T-cell (primary cell): ENCODE measurements around the gene ISLR. TPM values are rescaled to one million over a fixed set of nuclear protein-coding genes. Genes with fewer than 3 reads are reported as not detected.

Experiments used
- ATAC-seq, 4 experiments: fragments of 200-7000 bp in 3 of 4; fragments of 150-1000 bp in 1 of 4; cut with Tn5 transposase; replicated peaks in 1 of 4; 1 replicate in 3 of 4; 2 replicates in 1 of 4; pipeline ENCODE4 v1.10.0; 2021; ENCODE audit warnings: moderate library complexity in 3 of 4, mild to moderate bottlenecking in 2 of 4, moderate number of reproducible peaks in 1 of 4
- CTCF ChIA-PET, 2 donors: fragments of 300-600 bp; sonication (Branson Sonifier 250); formaldehyde crosslinking; loops; one replicate each; lab custom pipeline; 2022; ENCODE audit warnings: antibody characterized with exemption in 2 of 2; lab: Charles Lee
- POLR2A ChIA-PET, 2 donors: fragments of 300-600 bp; sonication (Branson Sonifier 250); formaldehyde crosslinking; loops; one replicate each; lab custom pipeline; 2022; ENCODE audit warnings: antibody characterized with exemption in 2 of 2; lab: Charles Lee
- DNase-seq, 35 experiments: peaks; one replicate each; pipeline versions ENCODE4 v3.0.0 to v3.0.0-alpha.2; 2013 to 2023
- H3K27ac ChIP-seq: one replicate; pipeline ENCODE4 v1.5.1; 2013; ENCODE audit warnings: low read length
- H3K27me3 ChIP-seq, 2 experiments: replicated peaks in 1 of 2; 1 replicate in 1 of 2; 2 replicates in 1 of 2; pipeline versions ENCODE4 v1.6.1 to v1.7.0; 2013; ENCODE audit warnings: low read length in 1 of 2, mixed read lengths in 1 of 2; ENCODE audit not compliant: control insufficient read depth in 2 of 2, insufficient read depth in 2 of 2; ENCODE audit errors: extremely low read depth in 1 of 2
- H3K36me3 ChIP-seq, 2 donors: 1 replicate in 1 of 2; 2 replicates in 1 of 2; pipeline versions ENCODE4 v1.6.1 to v1.7.0; 2013; ENCODE audit warnings: low read length in 1 of 2; ENCODE audit not compliant: control insufficient read depth in 2 of 2, insufficient read depth in 1 of 2; ENCODE audit errors: extremely low read depth in 1 of 2
- H3K4me1 ChIP-seq, 2 experiments: 1 replicate in 1 of 2; 2 replicates in 1 of 2; pipeline versions ENCODE4 v1.6.1 to v1.7.0; 2013; ENCODE audit warnings: low read length in 2 of 2, mixed read lengths in 1 of 2; ENCODE audit not compliant: insufficient read depth in 2 of 2, control insufficient read depth in 1 of 2; ENCODE audit errors: extremely low read depth in 1 of 2
- H3K4me3 ChIP-seq, 2 donors: 1 replicate in 1 of 2; 2 replicates in 1 of 2; pipeline versions ENCODE4 v1.5.1 to v1.7.0; 2013; ENCODE audit warnings: mild to moderate bottlenecking in 2 of 2, low read length in 1 of 2, moderate library complexity in 1 of 2; ENCODE audit not compliant: control insufficient read depth in 1 of 2; ENCODE audit errors: extremely low read depth in 1 of 2
- H3K9me3 ChIP-seq: 2 replicates; pipeline ENCODE4 v1.7.0; 2013
- H3K27ac Mint-ChIP-seq, 2 donors: one replicate each; pipeline ENCODE4 v1.8.0; 2020 to 2021; ENCODE audit warnings: mild to moderate bottlenecking in 2 of 2, mixed read lengths in 2 of 2
- H3K27me3 Mint-ChIP-seq, 2 donors: one replicate each; pipeline ENCODE4 v1.8.0; 2021 to 2022; ENCODE audit warnings: mixed read lengths in 2 of 2
- H3K36me3 Mint-ChIP-seq: one replicate; pipeline ENCODE4 v1.8.0; 2021; ENCODE audit warnings: mixed read lengths
- H3K4me1 Mint-ChIP-seq, 3 donors: one replicate each; pipeline ENCODE4 v1.8.0; 2020 to 2022; ENCODE audit warnings: mixed read lengths in 3 of 3, mild to moderate bottlenecking in 1 of 3
- H3K4me3 Mint-ChIP-seq, 3 donors: one replicate each; pipeline ENCODE4 v1.8.0; 2020 to 2022; ENCODE audit warnings: mild to moderate bottlenecking in 3 of 3, mixed read lengths in 3 of 3, moderate library complexity in 3 of 3
- H3K9me3 Mint-ChIP-seq, 3 donors: one replicate each; pipeline ENCODE4 v1.8.0; 2020 to 2022; ENCODE audit warnings: mixed read lengths in 3 of 3
- WGBS: methylation state at CpG from one replicate; pipeline ENCODE4 v1.1.5; 2013; ENCODE audit warnings: missing lambda C conversion rate; ENCODE audit not compliant: insufficient coverage; 5-methylcytosine and 5-hydroxymethylcytosine counted together
- total RNA-seq, 35 experiments: library from RNA in 6 of 35; stranded (reverse) in 6 of 35; fragments of 120-200 nt in 1 of 35; gene quantifications; one replicate each; pipeline versions ENCODE4 v1.2.1 to v1.2.4 and lab custom pipeline; 2013 to 2026

ISLR gene
- total RNA-seq, 5 donors from 2014 or later (not counting 1 experiment from before 2014, with no cell fraction given), result 0.12 TPM; not detected in 4

- Mint-ChIP-seq H3K27ac (no peak overlapping the region), H3K36me3 (no peaks in the 10 kb centered on the region), H3K4me1 (peaks cover 0 to 2% (median 0%) of the 10 kb centered on the region in 3 donors), H3K27me3 (peaks cover 15 to 25% of the 10 kb centered on the region in 2 donors), H3K9me3 (no peaks in the 10 kb centered on the region), H3K4me3 (no peak overlapping the region)
- ATAC-seq (no peak), DNase-seq (no peak)
- no peak overlapping the region for H3K27ac ChIP-seq
- 74% methylated on average over 2 of the region's 10 CpGs for WGBS
- H3K9me3 ChIP-seq, result no peaks in the 10 kb centered on the region
- CTCF ChIA-PET, result no interaction called here
- H3K36me3 ChIP-seq, result no peaks in the 10 kb centered on the region
- POLR2A ChIA-PET, result no interaction called here
- H3K4me1 ChIP-seq, result peaks cover 0 to 12% of the 10 kb centered on the region in 2 experiments
- peaks cover 0 to 60% of the 10 kb centered on the region in 2 experiments for H3K27me3 ChIP-seq
- peak overlapping the region in 1 of 2 donors; percentile 18 for H3K4me3 ChIP-seq
These were observed 30.5 kb downstream of the ISLR start for GRCh38 chr15:74203914-74204431.

DNA sequence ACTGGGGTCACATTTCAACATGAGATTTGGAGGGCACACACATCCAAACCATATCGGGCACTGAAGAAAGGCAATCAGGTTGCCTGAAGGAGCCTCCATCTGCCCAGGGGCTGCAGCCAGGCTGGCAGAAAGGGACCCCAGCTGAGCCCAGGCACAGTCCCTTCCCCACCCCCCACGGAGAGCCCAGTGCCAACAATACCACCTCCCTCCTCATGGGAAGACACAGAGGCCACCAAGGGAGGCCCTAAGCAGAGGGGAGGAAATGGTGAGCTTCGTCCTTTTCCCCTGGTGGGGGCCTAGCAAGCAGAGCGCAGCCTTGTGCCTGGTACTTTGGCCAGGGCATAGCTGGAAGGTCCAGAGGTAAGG lies 32.1 kb downstream of the ISLR start:
- no peaks in the 10 kb centered on the region for H3K36me3 Mint-ChIP-seq
- Histone ChIP-seq H3K27ac (no peak overlapping the region), H3K27me3 (peaks cover 0 to 65% of the 10 kb centered on the region in 2 experiments), H3K9me3 (no peaks in the 10 kb centered on the region), H3K4me3 (no peak overlapping the region), H3K36me3 (no peaks in the 10 kb centered on the region), H3K4me1 (peaks cover 0 to 12% of the 10 kb centered on the region in 2 experiments)
- H3K27ac Mint-ChIP-seq, result no peak overlapping the region
- peaks cover 0 to 2% (median 0%) of the 10 kb centered on the region in 3 donors for H3K4me1 Mint-ChIP-seq
- CTCF ChIA-PET, result no interaction called here
- no peaks in the 10 kb centered on the region for H3K9me3 Mint-ChIP-seq
- 89% methylated on average over 3 of the region's 4 CpGs for WGBS
- no peak overlapping the region for H3K4me3 Mint-ChIP-seq
- ATAC-seq (no peak), DNase-seq (no peak)
- POLR2A ChIA-PET, result no interaction called here
- H3K27me3 Mint-ChIP-seq, result peaks cover 15 to 28% of the 10 kb centered on the region in 2 donors

DNA sequence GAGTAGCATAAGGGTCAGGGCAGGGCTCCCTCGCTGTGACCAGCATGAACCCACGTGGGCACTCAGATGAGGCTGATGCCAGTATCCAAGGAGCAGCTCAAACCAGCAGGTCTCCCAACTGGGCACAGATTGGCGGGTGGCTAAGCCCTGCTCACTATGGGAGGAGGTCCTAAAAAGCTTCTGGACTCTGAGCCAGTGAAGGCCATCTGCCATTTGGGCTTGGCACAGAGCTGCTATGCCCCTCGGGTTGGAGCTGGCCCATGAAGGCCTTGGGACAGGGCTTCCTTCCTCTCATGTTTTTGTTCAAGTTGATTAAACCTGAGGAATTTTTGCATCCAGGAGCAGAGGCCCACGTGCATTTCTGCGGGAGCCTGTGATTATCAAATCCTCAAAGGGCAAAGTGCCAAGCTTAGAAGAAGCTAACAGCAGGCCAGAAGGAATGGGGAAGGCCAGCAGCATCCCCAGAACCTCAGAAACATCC lies 33.3 kb downstream of the ISLR start:
- no peaks in the 10 kb centered on the region for H3K36me3 Mint-ChIP-seq
- peaks cover 0 to 2% (median 0%) of the 10 kb centered on the region in 3 donors for H3K4me1 Mint-ChIP-seq
- no peak overlapping the region for H3K4me3 Mint-ChIP-seq
- H3K36me3 ChIP-seq, result no peaks in the 10 kb centered on the region
- 62% methylated on average over 5 of the region's 6 CpGs for WGBS
- no peak overlapping the region for H3K27ac ChIP-seq
- H3K27me3 Mint-ChIP-seq, result peaks cover 11 to 24% of the 10 kb centered on the region in 2 donors
- ChIA-PET CTCF (no interaction called here), POLR2A (no interaction called here)
- no peak for DNase-seq
- H3K9me3 Mint-ChIP-seq, result no peaks in the 10 kb centered on the region
- H3K27ac Mint-ChIP-seq, result no peak overlapping the region
- H3K9me3 ChIP-seq, result no peaks in the 10 kb centered on the region
- H3K27me3 ChIP-seq, result peaks cover 0 to 60% of the 10 kb centered on the region in 2 experiments
- ATAC-seq, result no peak
- H3K4me3 ChIP-seq, result no peak overlapping the region
- H3K4me1 ChIP-seq, result peaks cover 0 to 12% of the 10 kb centered on the region in 2 experiments

DNA sequence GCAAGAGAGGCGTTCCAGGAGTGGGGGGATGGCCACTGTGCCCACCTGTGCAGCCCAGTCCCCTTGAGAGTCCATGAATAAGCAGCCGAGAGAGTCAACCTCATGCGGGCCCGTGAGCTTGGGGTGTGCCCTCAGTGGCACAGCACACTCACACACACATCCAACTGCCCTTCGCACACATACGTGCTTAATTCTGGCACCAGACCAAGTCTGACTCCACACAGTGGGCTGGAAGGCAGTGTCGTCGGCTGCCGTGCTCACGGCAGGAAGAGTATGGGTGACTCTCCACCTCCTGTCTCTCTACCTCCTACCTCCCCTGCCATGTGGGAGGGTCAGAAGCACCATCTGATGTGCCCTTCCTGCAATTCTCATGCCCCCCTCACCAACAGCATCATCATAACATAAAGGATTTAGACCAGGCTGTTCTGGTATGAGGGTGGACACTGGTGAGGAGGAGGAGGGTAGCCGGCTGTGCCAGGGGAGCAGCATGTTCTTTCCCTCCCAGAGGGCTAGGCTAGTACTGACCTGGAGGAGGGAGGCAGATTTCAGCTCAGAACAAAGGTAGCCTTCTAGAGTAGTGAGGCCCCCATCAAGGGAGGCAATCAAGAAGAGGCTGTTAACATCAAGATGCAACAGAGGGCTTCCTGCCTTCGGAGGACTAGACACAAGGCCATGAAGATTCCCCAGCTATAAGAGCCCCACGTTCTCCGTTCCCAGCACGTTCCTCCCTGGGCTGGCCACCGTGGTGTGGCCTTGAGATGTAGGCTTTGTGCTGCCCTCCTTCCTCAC lies 34.3 kb downstream of the ISLR start:
- Histone ChIP-seq H3K27me3 (peaks cover 0 to 50% of the 10 kb centered on the region in 2 experiments), H3K4me1 (peaks cover 0 to 10% of the 10 kb centered on the region in 2 experiments), H3K9me3 (no peaks in the 10 kb centered on the region), H3K27ac (no peak overlapping the region), H3K36me3 (no peaks in the 10 kb centered on the region), H3K4me3 (no peak overlapping the region)
- H3K36me3 Mint-ChIP-seq, result no peaks in the 10 kb centered on the region
- ATAC-seq (no peak), DNase-seq (no peak)
- CTCF ChIA-PET, result interaction anchor here in 1 of 2 donors (0.6 kb wide), 1 partner anchor 1340 kb away, joined by 4 read pairs; no protein-coding TSS in a partner anchor
- H3K27ac Mint-ChIP-seq, result no peak overlapping the region
- POLR2A ChIA-PET, result no interaction called here
- peaks cover 0 to 2% (median 0%) of the 10 kb centered on the region in 3 donors for H3K4me1 Mint-ChIP-seq
- H3K9me3 Mint-ChIP-seq, result no peaks in the 10 kb centered on the region
- H3K4me3 Mint-ChIP-seq, result no peak overlapping the region
- peaks cover 11 to 26% of the 10 kb centered on the region in 2 donors for H3K27me3 Mint-ChIP-seq
- WGBS, result 84% methylated on average over 10 of the region's 16 CpGs

DNA sequence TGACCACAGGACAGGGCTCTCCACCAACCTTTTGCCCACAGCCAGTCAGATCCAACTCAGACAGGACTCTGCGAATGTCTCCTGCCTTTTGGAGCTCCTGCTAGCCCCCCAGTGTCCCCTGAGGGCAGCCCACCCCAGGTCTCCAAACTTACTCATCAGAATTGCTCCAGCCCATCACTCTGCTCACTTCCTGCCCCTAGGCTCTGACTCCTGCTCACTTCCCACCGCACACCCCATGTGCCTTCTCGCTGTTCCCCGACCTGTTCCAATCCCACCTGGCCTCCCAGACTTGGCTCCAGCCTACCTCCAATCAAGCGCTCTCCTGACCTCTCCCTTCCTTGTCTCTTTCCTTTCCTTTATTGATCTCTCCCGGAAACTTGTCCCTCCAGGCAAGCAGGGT lies 35.0 kb downstream of the ISLR start:
- DNase-seq (no peak), ATAC-seq (no peak)
- H3K9me3 ChIP-seq, result no peaks in the 10 kb centered on the region
- H3K4me3 ChIP-seq, result no peak overlapping the region
- ChIA-PET CTCF (interaction anchor here in 1 of 2 donors (0.6 kb wide), 1 partner anchor 1340 kb away, joined by 4 read pairs; no protein-coding TSS in a partner anchor), POLR2A (no interaction called here)
- Mint-ChIP-seq H3K4me3 (no peak overlapping the region), H3K27ac (no peak overlapping the region), H3K9me3 (no peaks in the 10 kb centered on the region), H3K27me3 (peaks cover 11 to 26% of the 10 kb centered on the region in 2 donors), H3K36me3 (no peaks in the 10 kb centered on the region), H3K4me1 (no peaks in the 10 kb centered on the region)
- no peak overlapping the region for H3K27ac ChIP-seq
- H3K4me1 ChIP-seq, result peaks cover 0 to 9% of the 10 kb centered on the region in 2 experiments
- H3K36me3 ChIP-seq, result no peaks in the 10 kb centered on the region
- WGBS, result 50% methylated on average over 1 of the region's 6 CpGs
- H3K27me3 ChIP-seq, result peaks cover 0 to 46% of the 10 kb centered on the region in 2 experiments

DNA sequence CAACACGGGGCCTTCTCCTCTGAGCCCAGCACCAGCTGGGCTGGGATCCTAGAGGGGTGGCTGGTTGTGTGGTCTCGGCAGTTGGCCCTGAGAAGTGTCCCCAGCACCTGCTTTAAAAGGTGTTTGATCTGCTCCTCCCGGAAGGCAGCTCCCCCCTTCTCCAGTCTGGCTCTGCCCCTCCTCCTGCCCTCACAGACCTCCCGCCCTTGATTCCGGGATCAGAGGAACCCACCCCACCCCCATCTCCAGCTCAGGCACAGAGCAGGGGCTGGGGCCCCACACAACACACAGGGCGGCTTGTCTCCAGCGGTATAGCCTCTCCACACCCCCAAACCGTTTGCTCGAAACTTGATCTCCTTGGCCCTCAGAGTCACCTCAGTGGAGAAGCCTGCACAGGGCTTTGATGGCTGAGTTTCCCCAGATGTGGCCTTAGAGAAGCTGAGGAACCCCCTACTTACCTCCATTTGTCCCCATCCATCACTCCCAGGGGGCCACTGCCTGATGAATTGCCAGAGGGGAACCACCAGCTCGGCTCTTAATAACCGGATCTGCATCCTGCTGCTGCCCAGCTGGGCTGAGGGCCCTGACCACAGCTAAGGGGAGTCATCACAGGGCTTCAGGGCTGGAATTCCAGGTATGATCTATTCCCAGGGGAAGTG lies 35.5 kb downstream of the ISLR start:
- H3K27me3 Mint-ChIP-seq, result peaks cover 11 to 26% of the 10 kb centered on the region in 2 donors
- no peaks in the 10 kb centered on the region for H3K4me1 Mint-ChIP-seq
- no peaks in the 10 kb centered on the region for H3K36me3 Mint-ChIP-seq
- H3K9me3 Mint-ChIP-seq, result no peaks in the 10 kb centered on the region
- H3K4me3 Mint-ChIP-seq, result no peak overlapping the region
- H3K27me3 ChIP-seq, result peaks cover 0 to 46% of the 10 kb centered on the region in 2 experiments
- H3K27ac Mint-ChIP-seq, result no peak overlapping the region
- H3K4me3 ChIP-seq, result no peak overlapping the region
- DNase-seq (no peak), ATAC-seq (no peak)
- H3K27ac ChIP-seq, result no peak overlapping the region
- no peaks in the 10 kb centered on the region for H3K9me3 ChIP-seq
- peaks cover 0 to 4% of the 10 kb centered on the region in 2 experiments for H3K4me1 ChIP-seq
- H3K36me3 ChIP-seq, result no peaks in the 10 kb centered on the region
- 52% methylated on average over 8 of the region's 11 CpGs for WGBS
- ChIA-PET CTCF (interaction anchor here in 1 of 2 donors (0.7 kb wide), 1 partner anchor 1816 kb away, joined by 4 read pairs; no protein-coding TSS in a partner anchor), POLR2A (no interaction called here)
